Jurkat, Clone E6-1 (cell line): ENCODE results near the gene PPP6R2.

Experiments
- DNase-seq: peaks from one replicate; pipeline ENCODE4 v3.0.0-alpha.2; 2011; ENCODE audit warnings: low read depth, low spot score
- H3K4me3 ChIP-seq: 2 replicates; pipeline ENCODE4 v1.5.1; 2011; ENCODE audit warnings: mild to moderate bottlenecking, low read length, control low read depth, moderate library complexity

The PPP6R2 gene

GRCh38 chr22:50305393-50305922 is 37.7 kb upstream of the PPP6R2 start:
- H3K4me3 ChIP-seq, result no peak overlapping the region
- DNase-seq, result no peak

- no peak for DNase-seq
- H3K4me3 ChIP-seq, result no peak overlapping the region
Observed at GRCh38 chr22:50305923-50306566, 37.1 kb upstream of the PPP6R2 start.

- DNase-seq, result no peak
- H3K4me3 ChIP-seq, result peak within 1 kb of the TSS; percentile 5; the same call in 1 of the 2 replicates
Observed at GRCh38 chr22:50306753-50307749, 36.1 kb upstream of the PPP6R2 start, which contains the start of gene PLXNB2. TSS of gene PLXNB2 (minus strand) at chr22:50307646. CDS start at chr22:50290584, 17,062 bp downstream.

- H3K4me3 ChIP-seq, result no peak overlapping the region
- DNase-seq, result no peak
Observed at GRCh38 chr22:50307890-50308596, 35.1 kb upstream of the PPP6R2 start.

- no peak overlapping the region for H3K4me3 ChIP-seq
- no peak for DNase-seq
Observed at GRCh38 chr22:50308597-50308935, 34.6 kb upstream of the PPP6R2 start.

- no peak overlapping the region for H3K4me3 ChIP-seq
- DNase-seq, result no peak
Observed at GRCh38 chr22:50308986-50309600, 34.0 kb upstream of the PPP6R2 start.

- no peak overlapping the region for H3K4me3 ChIP-seq
- DNase-seq, result no peak
Observed at GRCh38 chr22:50309601-50309991, 33.5 kb upstream of the PPP6R2 start.

GRCh38 chr22:50310031-50310722 is 33.0 kb upstream of the PPP6R2 start:
- H3K4me3 ChIP-seq, result no peak overlapping the region

GRCh38 chr22:50310949-50311444 is 32.1 kb upstream of the PPP6R2 start:
- no peak for DNase-seq
- no peak overlapping the region for H3K4me3 ChIP-seq

More at GRCh38 chr22:50310031-50310722, 33.0 kb upstream of the PPP6R2 start:
- DNase-seq, result no peak

- no peak overlapping the region for H3K4me3 ChIP-seq
- no peak for DNase-seq
Observed at GRCh38 chr22:50311606-50312351, 31.3 kb upstream of the PPP6R2 start.

- no peak for DNase-seq
- no peak overlapping the region for H3K4me3 ChIP-seq
Observed at GRCh38 chr22:50312371-50312770, 30.8 kb upstream of the PPP6R2 start.

- DNase-seq, result no peak
- H3K4me3 ChIP-seq, result no peak overlapping the region
Observed at GRCh38 chr22:50313021-50313420, 30.1 kb upstream of the PPP6R2 start.

- no peak for DNase-seq
- H3K4me3 ChIP-seq, result no peak overlapping the region
Observed at GRCh38 chr22:50313600-50313999, 29.5 kb upstream of the PPP6R2 start.

GRCh38 chr22:50314081-50314454 is 29.1 kb upstream of the PPP6R2 start:
- no peak for DNase-seq
- peak overlapping the region; percentile 43 for H3K4me3 ChIP-seq

GRCh38 chr22:50314455-50315288 is 28.5 kb upstream of the PPP6R2 start:
- peak overlapping the region; percentile 43 for H3K4me3 ChIP-seq
- DNase-seq, result peak; percentile 55

GRCh38 chr22:50315289-50316113 is 27.6 kb upstream of the PPP6R2 start:
- H3K4me3 ChIP-seq, result no peak overlapping the region
- DNase-seq, result no peak
